ENCODE data around the gene STK17A. TPM values are rescaled to one million over a fixed set of nuclear protein-coding genes. Genes with fewer than 3 reads are reported as not detected.

The STK17A gene
- total RNA-seq, 1 experiment from 2014 or later = 4.5 TPM

DNA sequence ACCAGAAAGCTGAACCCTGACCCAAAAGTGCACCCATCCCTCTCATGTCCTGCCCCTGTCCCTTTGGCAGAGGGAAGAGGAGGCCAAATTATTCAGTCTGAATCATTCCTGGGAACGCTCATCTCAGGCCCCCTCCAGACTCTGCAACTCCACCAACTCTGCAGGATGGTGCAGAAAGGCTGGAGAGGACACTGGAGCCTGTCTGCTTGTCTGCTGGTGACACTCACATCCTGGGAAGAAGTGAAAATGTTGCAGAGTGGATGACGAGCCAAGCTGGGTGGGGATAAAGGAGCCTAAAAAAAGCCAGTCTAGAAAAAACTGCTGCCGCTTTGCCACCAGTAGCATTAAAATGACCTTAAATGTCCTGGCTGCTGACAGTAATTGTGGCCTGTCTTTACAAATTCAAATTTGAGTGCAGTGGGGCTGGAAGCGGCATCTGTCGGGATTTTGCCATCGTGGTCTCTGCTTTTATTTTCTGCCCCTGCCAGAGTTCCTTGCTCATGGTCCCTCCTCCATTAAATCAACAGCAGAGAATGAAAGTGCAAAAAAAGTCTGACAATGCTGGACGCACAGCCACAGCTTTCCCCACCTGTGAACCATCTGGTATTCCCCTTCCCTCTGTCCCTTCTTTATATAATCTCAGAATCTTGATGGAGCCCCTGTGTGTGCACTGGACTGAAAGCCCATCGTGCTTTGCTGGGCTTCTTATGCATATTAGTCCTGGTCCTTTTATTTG is 63.9 kb downstream of the STK17A start:
- H3K4me1 ChIP-seq = peaks cover 29% of the 10 kb centered on the region
- no peaks in the 10 kb centered on the region for H3K9me3 ChIP-seq (replicated peaks)
- H3K4me3 ChIP-seq = no peak overlapping the region
- DNase-seq = no peak
- H3K36me3 ChIP-seq = peaks cover 31% of the 10 kb centered on the region
- H3K27me3 ChIP-seq = no peaks in the 10 kb centered on the region
- no peak overlapping the region for H3K27ac ChIP-seq

DNA sequence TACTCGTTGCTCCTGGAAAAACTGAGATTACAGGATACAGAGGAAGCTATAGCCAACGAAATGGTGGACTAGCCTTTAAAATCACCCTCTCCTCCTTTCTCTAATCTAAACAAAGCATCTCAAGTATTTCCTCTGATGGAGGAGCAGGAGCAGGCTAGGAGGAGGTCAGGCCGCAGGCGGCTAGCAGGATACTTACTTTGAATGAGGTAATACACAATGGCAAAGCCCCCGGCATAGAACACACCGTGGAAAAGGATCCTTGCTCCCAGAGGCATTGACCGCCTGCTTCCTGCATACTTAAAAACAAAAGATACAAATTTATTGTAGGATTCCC is 64.4 kb downstream of the STK17A start:
- DNase-seq = no peak
- H3K4me1 ChIP-seq = peaks cover 29% of the 10 kb centered on the region
- no peaks in the 10 kb centered on the region for H3K27me3 ChIP-seq
- H3K9me3 ChIP-seq (replicated peaks) = no peaks in the 10 kb centered on the region
- H3K27ac ChIP-seq = peak overlapping the region; percentile 64
- peaks cover 31% of the 10 kb centered on the region for H3K36me3 ChIP-seq
- H3K4me3 ChIP-seq = no peak overlapping the region

DNA sequence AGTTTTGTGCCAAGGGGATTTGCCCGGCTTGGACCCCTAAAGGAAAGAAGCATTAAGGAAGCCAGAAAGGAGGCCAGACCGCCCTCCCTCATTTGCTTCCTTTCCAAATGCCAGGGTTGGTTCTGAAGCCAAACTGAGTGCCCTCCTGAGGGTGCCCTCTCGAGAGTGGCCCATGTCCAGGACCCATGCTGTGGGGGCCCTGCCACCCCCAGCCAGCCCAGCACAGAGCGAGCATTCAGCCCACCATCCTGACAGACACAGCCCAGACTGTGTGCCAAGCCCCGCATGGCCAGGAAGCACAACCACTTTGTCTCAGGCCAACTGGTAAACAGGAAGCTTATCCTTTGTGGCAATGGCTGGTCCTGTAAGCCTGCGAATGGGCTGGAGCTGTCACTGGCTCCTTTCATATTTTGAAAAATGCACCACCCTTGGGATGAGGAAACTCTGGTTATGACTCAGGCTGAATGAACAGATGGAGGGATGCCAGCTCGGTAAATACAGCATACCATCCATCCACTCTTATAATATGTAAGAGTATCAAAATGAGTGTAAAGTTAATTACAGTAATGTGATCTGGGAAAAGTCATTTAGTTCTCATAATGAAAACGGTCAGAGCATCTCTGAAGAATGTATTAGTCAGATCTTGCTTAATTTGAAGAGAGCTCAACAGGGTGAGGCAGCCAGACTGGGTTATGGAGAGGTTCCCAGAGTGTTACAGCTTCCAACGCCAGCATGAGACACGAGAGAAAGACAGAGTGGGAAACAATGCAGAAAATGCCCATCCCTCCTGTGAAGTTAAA is 65.0 kb downstream of the STK17A start:
- no peaks in the 10 kb centered on the region for H3K9me3 ChIP-seq (replicated peaks)
- no peaks in the 10 kb centered on the region for H3K27me3 ChIP-seq
- peak overlapping the region; percentile 64 for H3K27ac ChIP-seq
- H3K36me3 ChIP-seq = peaks cover 31% of the 10 kb centered on the region
- H3K4me3 ChIP-seq = no peak overlapping the region
- H3K4me1 ChIP-seq = peaks cover 29% of the 10 kb centered on the region
- peak; percentile 43 to 53 for DNase-seq

GRCh38 chr7:43648473-43649406 is 65.8 kb downstream of the STK17A start:
- no peaks in the 10 kb centered on the region for H3K9me3 ChIP-seq (replicated peaks)
- peak overlapping the region; percentile 64 for H3K27ac ChIP-seq
- H3K4me1 ChIP-seq = peaks cover 29% of the 10 kb centered on the region
- no peak overlapping the region for H3K4me3 ChIP-seq
- H3K36me3 ChIP-seq = peaks cover 31% of the 10 kb centered on the region
- DNase-seq = no peak
- no peaks in the 10 kb centered on the region for H3K27me3 ChIP-seq

GRCh38 chr7:43649755-43650274 is 66.9 kb downstream of the STK17A start:
- peaks cover 23% of the 10 kb centered on the region for H3K36me3 ChIP-seq
- no peak for DNase-seq
- H3K4me3 ChIP-seq = no peak overlapping the region
- peaks cover 29% of the 10 kb centered on the region for H3K4me1 ChIP-seq
- H3K27ac ChIP-seq = no peak overlapping the region; the same call in 1 of the 2 replicates
- H3K9me3 ChIP-seq (replicated peaks) = no peaks in the 10 kb centered on the region
- H3K27me3 ChIP-seq = no peaks in the 10 kb centered on the region

- Histone ChIP-seq H3K4me3 (no peak overlapping the region), H3K4me1 (peaks cover 29% of the 10 kb centered on the region), H3K36me3 (peaks cover 15% of the 10 kb centered on the region), H3K9me3 (replicated peaks) (no peaks in the 10 kb centered on the region), H3K27ac (peak overlapping the region; percentile 47), H3K27me3 (no peaks in the 10 kb centered on the region)
- peak; percentile 60 to 73 for DNase-seq
Observed at GRCh38 chr7:43650457-43651052, 67.6 kb downstream of the STK17A start.

- H3K4me3 ChIP-seq = no peak overlapping the region
- H3K27me3 ChIP-seq = no peaks in the 10 kb centered on the region
- H3K4me1 ChIP-seq = peaks cover 27% of the 10 kb centered on the region
- no peak overlapping the region for H3K27ac ChIP-seq
- no peaks in the 10 kb centered on the region for H3K9me3 ChIP-seq (replicated peaks)
- peaks cover 7% of the 10 kb centered on the region for H3K36me3 ChIP-seq
- no peak for DNase-seq
Observed at GRCh38 chr7:43652364-43652763, 69.5 kb downstream of the STK17A start.

- H3K4me3 ChIP-seq = no peak overlapping the region
- DNase-seq = no peak
- peaks cover 19% of the 10 kb centered on the region for H3K4me1 ChIP-seq
- no peak overlapping the region for H3K27ac ChIP-seq
- H3K9me3 ChIP-seq (replicated peaks) = no peaks in the 10 kb centered on the region
- no peaks in the 10 kb centered on the region for H3K27me3 ChIP-seq
- H3K36me3 ChIP-seq = peaks cover 10% of the 10 kb centered on the region
Observed at GRCh38 chr7:43653466-43653865, 70.6 kb downstream of the STK17A start.

GRCh38 chr7:43653891-43654504 is 71.1 kb downstream of the STK17A start:
- H3K27ac ChIP-seq = no peak overlapping the region
- peaks cover 14% of the 10 kb centered on the region for H3K4me1 ChIP-seq
- no peaks in the 10 kb centered on the region for H3K9me3 ChIP-seq (replicated peaks)
- H3K27me3 ChIP-seq = no peaks in the 10 kb centered on the region
- DNase-seq = no peak
- no peak overlapping the region for H3K4me3 ChIP-seq
- H3K36me3 ChIP-seq = peaks cover 10% of the 10 kb centered on the region

GRCh38 chr7:43655584-43655983 is 72.7 kb downstream of the STK17A start:
- Histone ChIP-seq H3K4me3 (no peak overlapping the region), H3K9me3 (replicated peaks) (no peaks in the 10 kb centered on the region), H3K4me1 (peaks cover 9% of the 10 kb centered on the region), H3K27me3 (no peaks in the 10 kb centered on the region), H3K27ac (no peak overlapping the region), H3K36me3 (peaks cover 10% of the 10 kb centered on the region)
- no peak for DNase-seq

DNA sequence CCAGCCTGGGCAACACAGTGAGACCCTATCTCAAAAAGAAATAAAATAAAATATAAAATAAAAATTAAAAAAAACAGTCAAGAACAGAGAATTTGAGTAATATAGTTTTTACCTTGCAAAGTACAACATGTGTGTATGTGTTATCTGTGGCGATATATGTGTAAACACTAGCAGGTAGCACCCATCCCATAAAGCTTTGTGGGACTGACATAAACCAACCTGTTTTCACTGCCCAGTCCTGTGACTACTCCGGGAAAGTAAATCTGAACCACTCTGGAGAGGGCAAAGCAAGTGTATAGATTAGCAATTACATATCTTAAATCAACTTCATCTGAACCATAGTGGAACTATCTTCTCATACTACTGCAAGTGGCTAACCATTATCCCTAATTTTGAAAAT is 74.1 kb downstream of the STK17A start:
- Histone ChIP-seq H3K27ac (no peak overlapping the region), H3K9me3 (replicated peaks) (no peaks in the 10 kb centered on the region), H3K27me3 (no peaks in the 10 kb centered on the region), H3K4me3 (no peak overlapping the region), H3K4me1 (0 out of 2 replicates have a peak, but pooled peaks cover 2% of the 10 kb centered on the region), H3K36me3 (peaks cover 10% of the 10 kb centered on the region)
- no peak for DNase-seq

DNA sequence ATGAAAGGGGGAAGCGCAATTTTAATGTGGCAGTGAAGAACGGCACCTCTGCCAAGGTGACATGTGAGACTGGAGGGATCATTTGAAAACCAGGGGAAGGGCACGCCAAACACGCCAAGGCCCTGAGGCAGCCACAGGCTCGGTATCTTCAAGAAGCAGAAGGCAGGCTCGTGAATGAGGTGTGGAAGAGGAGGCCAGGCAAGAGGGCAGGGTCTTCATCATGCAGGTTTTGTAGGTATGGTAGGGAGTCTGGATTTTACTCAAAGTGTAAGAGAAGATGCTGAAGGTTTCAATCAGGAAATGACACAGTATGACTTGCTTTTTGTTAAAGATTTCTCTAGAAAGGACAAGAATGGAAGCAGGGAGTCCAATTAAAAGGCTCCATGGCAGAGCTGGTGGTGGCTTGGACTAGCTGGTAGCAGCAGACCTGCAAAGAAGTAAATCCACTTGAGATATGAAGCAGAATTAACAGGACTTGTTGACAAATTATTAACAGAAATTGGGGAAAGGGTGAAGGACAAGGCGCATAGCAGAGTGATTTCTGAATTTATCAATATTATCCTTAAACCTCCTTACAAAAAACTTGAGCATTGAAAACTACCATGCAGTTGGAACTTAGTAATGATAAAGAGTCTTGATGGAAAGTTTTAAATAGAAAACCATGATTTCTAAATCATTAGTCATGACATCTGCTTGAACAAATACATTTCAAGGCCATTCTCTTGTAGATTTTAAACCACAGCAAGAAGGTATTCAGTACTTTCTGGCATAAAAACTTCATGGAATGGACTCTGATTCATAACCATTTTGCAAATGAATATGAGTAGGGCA is 76.0 kb downstream of the STK17A start:
- H3K27ac ChIP-seq = no peak overlapping the region
- DNase-seq = no peak
- no peaks in the 10 kb centered on the region for H3K9me3 ChIP-seq (replicated peaks)
- H3K4me3 ChIP-seq = no peak overlapping the region
- no peaks in the 10 kb centered on the region for H3K27me3 ChIP-seq
- H3K36me3 ChIP-seq = peaks cover 10% of the 10 kb centered on the region
- H3K4me1 ChIP-seq = 0 out of 2 replicates have a peak, but pooled peaks cover 2% of the 10 kb centered on the region

GRCh38 chr7:43659549-43659896 is 76.6 kb downstream of the STK17A start:
- DNase-seq = no peak
- H3K36me3 ChIP-seq = peaks cover 10% of the 10 kb centered on the region
- 0 out of 2 replicates have a peak, but pooled peaks cover 2% of the 10 kb centered on the region for H3K4me1 ChIP-seq
- no peaks in the 10 kb centered on the region for H3K27me3 ChIP-seq
- H3K27ac ChIP-seq = no peak overlapping the region
- H3K9me3 ChIP-seq (replicated peaks) = no peaks in the 10 kb centered on the region
- H3K4me3 ChIP-seq = no peak overlapping the region

All from SJCRH30 (cell line).